HK-2 (cell line): ENCODE results near the gene NCBP1.
A peak's percentile ranks its signal among the peaks of the same experiment; 100 is the strongest.

Experiments
- DNase-seq: peaks from one replicate; pipeline ENCODE4 v3.0.0-alpha.2; 2018; ENCODE audit not compliant: unreplicated experiment

NCBP1 gene

DNA sequence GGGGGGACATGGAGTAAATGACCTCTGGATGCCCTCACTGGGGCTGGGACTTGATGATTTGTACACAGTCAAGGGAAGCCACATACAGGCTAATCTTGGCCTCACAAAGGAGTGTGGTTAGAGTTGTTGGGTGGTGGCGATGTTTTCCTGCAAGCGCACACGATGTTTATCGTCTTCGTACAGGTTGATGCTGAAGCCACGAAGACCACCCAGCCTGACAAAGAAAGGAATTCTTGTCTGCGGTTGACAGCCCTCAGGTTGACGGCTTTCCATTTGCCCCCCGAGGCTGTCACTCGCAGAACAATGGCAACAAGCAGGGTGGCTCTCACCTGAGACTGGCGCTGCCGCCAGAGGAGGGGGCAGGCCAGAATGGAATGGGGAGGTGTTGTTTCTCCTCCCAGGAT, 77.6 kb downstream of the NCBP1 start:
- DNase-seq = no peak

DNA sequence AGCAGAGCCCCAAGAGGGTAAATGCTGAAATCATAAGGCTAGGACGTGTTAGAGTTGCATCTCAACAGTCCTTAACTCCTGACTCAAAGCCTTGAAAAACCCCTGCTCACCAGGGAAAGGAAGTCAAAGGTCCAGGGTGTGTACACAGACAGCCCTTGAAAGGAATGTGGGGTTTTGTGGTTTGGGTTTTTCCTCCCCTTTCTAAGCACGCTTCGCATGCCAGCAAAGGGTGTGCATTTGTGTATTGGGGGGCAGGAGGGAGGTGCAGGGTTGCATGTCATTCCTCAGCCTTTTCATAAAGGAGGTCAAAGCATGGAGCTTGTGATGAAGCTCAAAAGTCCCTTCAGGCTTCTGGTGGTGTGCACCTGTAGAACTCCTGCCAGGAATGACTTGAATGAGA, 80.8 kb downstream of the NCBP1 start:
- DNase-seq = peak; percentile 57

DNA sequence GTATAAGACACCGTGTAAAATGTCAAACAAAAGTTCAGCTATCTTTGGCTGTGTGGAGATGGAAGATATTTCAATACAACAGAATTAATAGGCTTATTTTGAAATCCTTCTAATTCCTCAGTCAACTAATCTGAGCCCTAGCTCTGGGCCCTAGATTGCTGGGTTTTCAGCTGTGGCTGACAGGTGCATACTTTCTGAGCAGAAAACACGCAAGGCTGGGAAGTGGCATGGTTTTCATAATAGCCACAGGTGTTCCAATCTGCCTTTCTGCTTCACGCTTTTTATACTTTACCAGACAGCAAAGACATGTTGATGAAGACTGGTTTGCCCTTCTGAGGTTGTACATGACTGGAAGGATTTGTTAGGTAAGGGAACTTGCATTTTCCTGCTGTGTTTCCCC, 84.2 kb downstream of the NCBP1 start:
- no peak for DNase-seq

DNA sequence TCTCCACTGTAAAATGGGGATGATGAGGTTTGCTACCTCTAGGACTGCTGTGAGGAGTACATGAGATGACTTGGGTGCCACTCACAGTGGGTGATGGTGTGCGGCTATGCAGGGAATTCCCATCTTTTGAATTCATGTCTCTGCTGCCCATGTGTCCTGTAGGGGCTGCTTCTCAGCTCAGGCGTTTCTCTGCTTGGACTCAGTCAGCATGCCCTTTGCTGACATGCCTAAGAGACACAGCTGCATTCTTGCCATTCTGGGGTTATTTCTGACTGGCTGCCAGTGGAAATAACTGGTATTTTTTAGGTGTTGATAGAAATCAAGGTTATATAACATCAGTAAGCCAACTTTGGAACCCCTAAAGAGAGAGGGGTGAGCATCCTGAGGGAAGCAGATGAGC, 87.8 kb downstream of the NCBP1 start:
- no peak for DNase-seq

DNA sequence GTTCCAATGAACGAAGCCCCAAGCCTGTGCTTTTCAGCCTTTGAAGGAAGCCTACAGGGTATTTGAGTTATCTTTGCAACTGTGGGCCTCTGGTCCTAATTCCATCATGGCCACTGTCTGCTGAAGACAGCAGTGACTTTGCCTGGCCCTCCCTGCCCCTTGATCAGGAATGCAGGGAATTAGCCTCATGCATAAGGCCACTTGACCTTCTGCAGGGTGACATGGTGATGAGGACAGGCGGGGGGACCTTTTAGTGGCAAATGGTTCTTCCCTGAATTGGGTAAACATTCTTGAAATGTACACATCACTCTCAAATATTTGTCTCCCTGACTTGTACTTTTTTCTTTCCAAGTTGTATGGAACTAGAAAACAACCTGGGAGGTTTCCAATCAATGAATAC, 88.7 kb downstream of the NCBP1 start:
- DNase-seq = no peak
